Left ventricle myocardium inferior (tissue), 1 donor: ENCODE data around the gene GMPR2. TPM values are rescaled to one million over a fixed set of nuclear protein-coding genes. Genes with fewer than 3 reads are reported as not detected.

Experiments
- DNase-seq: peaks from one replicate; pipeline ENCODE4 v3.0.0-alpha.2; 2020
- H3K27ac ChIP-seq: fragments of 200-600 bp; replicated peaks from 2 replicates; pipeline ENCODE4 v1.8.0; 2021
- H3K27me3 ChIP-seq: fragments of 200-600 bp; 2 replicates; pipeline ENCODE4 v1.8.0; 2021; ENCODE audit warnings: low read depth
- H3K36me3 ChIP-seq: fragments of 200-600 bp; 2 replicates; pipeline ENCODE4 v1.8.0; 2021
- H3K4me1 ChIP-seq: fragments of 200-600 bp; 2 replicates; pipeline ENCODE4 v1.8.0; 2021
- H3K4me3 ChIP-seq: fragments of 200-600 bp; 2 replicates; pipeline ENCODE4 v1.8.0; 2021; ENCODE audit warnings: mild to moderate bottlenecking, moderate library complexity
- H3K9me3 ChIP-seq: fragments of 200-600 bp; replicated peaks from 2 replicates; pipeline ENCODE4 v1.8.0; 2021
- CTCF ChIP-seq: fragments of 200-600 bp; IDR thresholded peaks from 2 replicates; pipeline ENCODE4 v1.8.0; 2021; ENCODE audit warnings: antibody characterized with exemption, mild to moderate bottlenecking, borderline replicate concordance
- intact Hi-C: fragments of 100-400 bp; cut with micrococcal nuclease; formaldehyde crosslinking; loops from one replicate; pipeline ENCODE4 v1.11.0; 2022
- total RNA-seq: library from RNA; stranded (reverse); fragmentation: NEBNext Ultra II Directional; extraction: Animal tissue kit (Norgen Biotek cat#: 25700); gene quantifications from one replicate; pipeline ENCODE4 v1.2.1, GENCODE V29; 2021
- donor health status: DM: no; HTN: yes; CAD: no; lungs with severe emphysema.

GMPR2 gene
- total RNA-seq, 1 donor from 2014 or later: 29.7 TPM

GRCh38 chr14:24274101-24274543, 41.4 kb downstream of the GMPR2 start:
- intact Hi-C loops: no loop called here
- H3K27ac ChIP-seq: peak overlapping the region; percentile 57
- no peaks in the 10 kb centered on the region for H3K27me3 ChIP-seq
- peaks cover 44% of the 10 kb centered on the region for H3K4me1 ChIP-seq
- TF ChIP-seq CTCF: no peak
- H3K9me3 ChIP-seq: no peaks in the 10 kb centered on the region
- H3K4me3 ChIP-seq: no peak overlapping the region
- DNase-seq: no peak
- peaks cover 10% of the 10 kb centered on the region for H3K36me3 ChIP-seq

- Histone ChIP-seq H3K4me1 (peaks cover 51% of the 10 kb centered on the region), H3K27me3 (no peaks in the 10 kb centered on the region), H3K9me3 (no peaks in the 10 kb centered on the region), H3K36me3 (no peaks in the 10 kb centered on the region), H3K27ac (peak overlapping the region; percentile 30), H3K4me3 (no peak overlapping the region)
- no peak for TF ChIP-seq CTCF
- DNase-seq: no peak
- intact Hi-C loops: no loop called here
Measured at GRCh38 chr14:24277071-24277470, 44.3 kb downstream of the GMPR2 start.

GRCh38 chr14:24277606-24278321, 45.0 kb downstream of the GMPR2 start:
- TF ChIP-seq CTCF: no peak
- Histone ChIP-seq H3K27me3 (no peaks in the 10 kb centered on the region), H3K27ac (peak overlapping the region; percentile 30), H3K36me3 (no peaks in the 10 kb centered on the region), H3K9me3 (no peaks in the 10 kb centered on the region), H3K4me1 (peaks cover 47% of the 10 kb centered on the region), H3K4me3 (no peak overlapping the region)
- intact Hi-C loops: no loop called here
- peak; percentile 42 for DNase-seq

GRCh38 chr14:24278424-24278823, 45.7 kb downstream of the GMPR2 start:
- Histone ChIP-seq H3K9me3 (no peaks in the 10 kb centered on the region), H3K4me3 (no peak overlapping the region), H3K27me3 (no peaks in the 10 kb centered on the region), H3K27ac (peak overlapping the region; percentile 81), H3K36me3 (no peaks in the 10 kb centered on the region), H3K4me1 (peaks cover 44% of the 10 kb centered on the region)
- TF ChIP-seq CTCF: no peak
- no peak for DNase-seq
- intact Hi-C loops: no loop called here

- no peaks in the 10 kb centered on the region for H3K36me3 ChIP-seq
- H3K27me3 ChIP-seq: no peaks in the 10 kb centered on the region
- DNase-seq: peak; percentile 48
- peak overlapping the region; percentile 81 for H3K27ac ChIP-seq
- peak; percentile 62 for TF ChIP-seq CTCF
- H3K9me3 ChIP-seq: no peaks in the 10 kb centered on the region
- H3K4me3 ChIP-seq: no peak overlapping the region
- intact Hi-C loops: no loop called here
- peaks cover 34% of the 10 kb centered on the region for H3K4me1 ChIP-seq
Measured at GRCh38 chr14:24279301-24280186, 46.8 kb downstream of the GMPR2 start.
